Smooth muscle cell (in vitro differentiated cells): ENCODE measurements around the gene KLHL2. TPM values are rescaled to one million over a fixed set of nuclear protein-coding genes. Genes with fewer than 3 reads are reported as not detected.
"Not testable (repeated sequence)": the region's sequence is repeated elsewhere in the genome, so short reads cannot be mapped to it uniquely, and the experiment has no call there.

Experiments used
- DNase-seq: peaks from one replicate; lab custom pipeline; 2025; ENCODE audit not compliant: unreplicated experiment; lab: John Stamatoyannopoulos, UW
- H2AFZ ChIP-seq: fragments of 200-600 bp; sonication (generic); 2 replicates; pipeline ENCODE4 v1.6.0; 2016; ENCODE audit warnings: antibody characterized with exemption, low read depth, mild to moderate bottlenecking
- H3F3A ChIP-seq: fragments of 200-600 bp; sonication (generic); 2 replicates; pipeline ENCODE4 v1.6.0; 2017; ENCODE audit warnings: antibody characterized with exemption, low read depth
- H3K27ac ChIP-seq: fragments of 200-600 bp; sonication (generic); 2 replicates; pipeline ENCODE4 v1.5.1; 2016; ENCODE audit warnings: low read depth, mild to moderate bottlenecking
- H3K27me3 ChIP-seq: fragments of 200-600 bp; sonication (generic); 2 replicates; pipeline ENCODE4 v1.6.1; 2016; ENCODE audit warnings: low read depth, mild to moderate bottlenecking
- H3K36me3 ChIP-seq: fragments of 200-600 bp; sonication (generic); 2 replicates; pipeline ENCODE4 v1.5.1; 2016; ENCODE audit warnings: low read depth
- H3K4me1 ChIP-seq: fragments of 200-600 bp; sonication (generic); 2 replicates; pipeline ENCODE4 v1.5.1; 2016; ENCODE audit warnings: low read depth
- H3K4me2 ChIP-seq: fragments of 200-600 bp; sonication (generic); 2 replicates; pipeline ENCODE4 v1.6.0; 2016; ENCODE audit warnings: mild to moderate bottlenecking
- H3K4me3 ChIP-seq: fragments of 200-600 bp; sonication (generic); 2 replicates; pipeline ENCODE4 v1.5.1; 2016; ENCODE audit warnings: mild to moderate bottlenecking
- H3K79me2 ChIP-seq: fragments of 200-600 bp; sonication (generic); 2 replicates; pipeline ENCODE4 v1.6.0; 2016; ENCODE audit warnings: low read depth, mild to moderate bottlenecking
- H3K9ac ChIP-seq: fragments of 200-600 bp; sonication (generic); 2 replicates; pipeline ENCODE4 v1.6.0; 2016; ENCODE audit warnings: low read depth
- H3K9me3 ChIP-seq: fragments of 200-600 bp; sonication (generic); replicated peaks from 2 replicates; pipeline ENCODE4 v1.5.1; 2016; ENCODE audit warnings: low read depth
- H4K20me1 ChIP-seq: fragments of 200-600 bp; sonication (generic); 2 replicates; pipeline ENCODE4 v1.6.0; 2016; ENCODE audit warnings: low read depth
- CTCF ChIP-seq: fragments of 200-600 bp; sonication (generic); IDR thresholded peaks from 2 replicates; pipeline ENCODE4 v1.5.1; 2017; ENCODE audit warnings: borderline replicate concordance, mild to moderate bottlenecking, antibody characterized with exemption; ENCODE audit not compliant: insufficient read depth, poor library complexity, severe bottlenecking
- whole genome bisulfite sequencing: methylation state at CpG from one replicate; pipeline ENCODE4 v1.1.7; 2016; ENCODE audit warnings: low lambda C conversion rate; 5-methylcytosine and 5-hydroxymethylcytosine counted together
- polyA plus RNA-seq: library from polyadenylated mRNA; unstranded; fragments of >200 nt; fragmentation: Nextera tagmentation; extraction: Ambion mirVana; gene quantifications from 2 replicates; pipeline ENCODE4 v1.2.1, GENCODE V29; 2016
- total RNA-seq: library from RNA; depleted of rRNA; stranded (reverse); fragments of >200 nt; gene quantifications from 2 replicates; pipeline ENCODE4 v1.2.3, GENCODE V29; 2014

Gene KLHL2
- total and polyA plus RNA-seq, 2 experiments from 2014 or later: 2.6 to 18.6 TPM

DNA sequence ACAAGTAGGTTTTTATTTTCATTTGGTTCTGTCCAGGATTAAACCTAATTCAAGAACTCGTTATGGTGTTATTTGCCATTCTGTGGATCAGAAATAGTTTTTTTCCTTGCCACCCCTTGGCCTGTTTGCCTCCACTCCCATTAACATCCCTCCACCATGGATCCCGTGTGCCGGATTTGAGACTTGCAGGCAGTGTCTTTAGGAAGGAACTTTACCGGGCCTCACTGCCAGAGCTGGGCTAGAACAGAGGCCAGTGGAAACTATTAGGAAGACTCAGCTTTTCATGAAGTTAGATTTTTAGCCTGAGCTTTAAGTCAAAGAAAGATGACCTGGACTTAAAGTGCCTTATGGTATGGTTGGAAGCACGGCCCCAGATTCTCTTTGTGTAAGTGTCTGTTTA is 2.4 kb downstream of the KLHL2 start:
- no peak overlapping the region for H3K27ac ChIP-seq
- H3K4me3 ChIP-seq: no peak overlapping the region
- TF ChIP-seq CTCF: no peak
- no peaks in the 10 kb centered on the region for H4K20me1 ChIP-seq
- no peak overlapping the region for H3K9ac ChIP-seq
- H2AFZ ChIP-seq: no peak overlapping the region
- peaks cover 11% of the 10 kb centered on the region for H3K4me1 ChIP-seq
- 91% methylated on average over 5 of the region's 5 CpGs for whole genome bisulfite sequencing
- H3K27me3 ChIP-seq: no peaks in the 10 kb centered on the region
- no peak overlapping the region for H3K4me2 ChIP-seq
- H3K36me3 ChIP-seq: no peaks in the 10 kb centered on the region
- H3K9me3 ChIP-seq: no peaks in the 10 kb centered on the region
- no peaks in the 10 kb centered on the region for H3F3A ChIP-seq
- H3K79me2 ChIP-seq: peaks cover 10% of the 10 kb centered on the region
- no peak for DNase-seq

DNA sequence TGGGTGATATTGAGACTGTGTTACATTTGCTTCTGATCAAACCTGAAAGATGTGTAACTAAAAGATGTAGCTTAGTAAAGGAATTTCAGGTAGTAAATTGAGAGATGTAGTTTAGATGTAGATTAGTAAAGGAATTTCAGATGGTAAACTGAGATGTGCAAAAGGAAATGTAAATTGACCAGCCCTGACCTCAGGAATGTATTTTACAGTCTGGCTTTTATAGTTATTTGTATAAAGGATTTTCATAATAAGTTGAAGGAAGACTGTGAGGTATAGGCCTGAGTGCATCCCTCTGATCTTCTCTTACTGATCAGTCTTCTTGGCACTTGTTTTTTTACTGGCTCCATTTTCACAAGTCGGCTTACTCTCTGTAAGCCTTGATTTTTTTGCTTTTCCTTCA is 3.2 kb downstream of the KLHL2 start:
- H3K79me2 ChIP-seq: peaks cover 10% of the 10 kb centered on the region
- no peaks in the 10 kb centered on the region for H3K9me3 ChIP-seq
- H3K4me3 ChIP-seq: no peak overlapping the region
- 92% methylated on average over 1 of the region's 1 CpG for WGBS
- H3K36me3 ChIP-seq: no peaks in the 10 kb centered on the region
- no peak overlapping the region for H2AFZ ChIP-seq
- no peak overlapping the region for H3K27ac ChIP-seq
- TF ChIP-seq CTCF: no peak
- H3K27me3 ChIP-seq: no peaks in the 10 kb centered on the region
- no peak overlapping the region for H3K9ac ChIP-seq
- H3K4me1 ChIP-seq: peaks cover 12% of the 10 kb centered on the region
- H3K4me2 ChIP-seq: no peak overlapping the region
- peaks cover under 1% of the 10 kb centered on the region for H4K20me1 ChIP-seq
- no peaks in the 10 kb centered on the region for H3F3A ChIP-seq
- DNase-seq: no peak

- not testable (repeated sequence) for H3K9ac ChIP-seq, H3K4me2 ChIP-seq
These were observed 5.3 kb downstream of the KLHL2 start for GRCh38 chr4:165212647-165213046.

DNA sequence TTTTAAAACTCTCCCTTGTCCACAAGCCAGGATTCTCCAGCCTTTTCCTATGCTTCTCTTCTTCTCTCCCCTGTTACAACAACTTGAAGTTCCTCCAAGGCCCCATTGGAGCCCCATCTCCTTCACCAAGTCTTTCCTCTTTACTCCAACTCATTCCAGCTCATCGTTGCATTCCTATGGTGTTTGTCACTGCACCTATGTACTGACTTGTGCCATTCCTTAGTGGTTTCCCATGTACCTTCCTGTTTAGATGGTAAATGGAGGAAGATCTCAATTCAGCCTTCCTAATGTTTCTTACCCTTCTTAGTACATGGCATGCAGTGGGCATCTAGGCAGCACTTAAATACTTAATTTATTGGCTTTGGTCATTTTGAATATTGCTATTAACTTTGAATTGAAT is 6.0 kb downstream of the KLHL2 start:
- H3K4me1 ChIP-seq, H4K20me1 ChIP-seq, H3F3A ChIP-seq, H2AFZ ChIP-seq, H3K9ac ChIP-seq, DNase-seq, H3K27me3 ChIP-seq, H3K36me3 ChIP-seq, H3K4me3 ChIP-seq, H3K79me2 ChIP-seq, H3K4me2 ChIP-seq, H3K9me3 ChIP-seq, H3K27ac ChIP-seq: not testable (repeated sequence)
- 92% methylated on average over 1 of the region's 1 CpG for WGBS

More at GRCh38 chr4:165212647-165213046, 5.3 kb downstream of the KLHL2 start:
- H3K9me3 ChIP-seq, H4K20me1 ChIP-seq, H3K4me1 ChIP-seq, H3K79me2 ChIP-seq, H3F3A ChIP-seq, H3K4me3 ChIP-seq, DNase-seq, H3K36me3 ChIP-seq, H3K27ac ChIP-seq, H2AFZ ChIP-seq, H3K27me3 ChIP-seq: not testable (repeated sequence)
- 86% methylated on average over 2 of the region's 2 CpGs for WGBS

GRCh38 chr4:165213991-165214709 is 6.8 kb downstream of the KLHL2 start:
- not testable (repeated sequence) for H3K27me3 ChIP-seq, H3K4me1 ChIP-seq, H2AFZ ChIP-seq, H4K20me1 ChIP-seq, H3K36me3 ChIP-seq, H3K4me3 ChIP-seq, H3F3A ChIP-seq, H3K79me2 ChIP-seq, H3K4me2 ChIP-seq, H3K9me3 ChIP-seq, H3K9ac ChIP-seq, H3K27ac ChIP-seq, DNase-seq
- 81% methylated on average over 6 of the region's 6 CpGs for WGBS

DNA sequence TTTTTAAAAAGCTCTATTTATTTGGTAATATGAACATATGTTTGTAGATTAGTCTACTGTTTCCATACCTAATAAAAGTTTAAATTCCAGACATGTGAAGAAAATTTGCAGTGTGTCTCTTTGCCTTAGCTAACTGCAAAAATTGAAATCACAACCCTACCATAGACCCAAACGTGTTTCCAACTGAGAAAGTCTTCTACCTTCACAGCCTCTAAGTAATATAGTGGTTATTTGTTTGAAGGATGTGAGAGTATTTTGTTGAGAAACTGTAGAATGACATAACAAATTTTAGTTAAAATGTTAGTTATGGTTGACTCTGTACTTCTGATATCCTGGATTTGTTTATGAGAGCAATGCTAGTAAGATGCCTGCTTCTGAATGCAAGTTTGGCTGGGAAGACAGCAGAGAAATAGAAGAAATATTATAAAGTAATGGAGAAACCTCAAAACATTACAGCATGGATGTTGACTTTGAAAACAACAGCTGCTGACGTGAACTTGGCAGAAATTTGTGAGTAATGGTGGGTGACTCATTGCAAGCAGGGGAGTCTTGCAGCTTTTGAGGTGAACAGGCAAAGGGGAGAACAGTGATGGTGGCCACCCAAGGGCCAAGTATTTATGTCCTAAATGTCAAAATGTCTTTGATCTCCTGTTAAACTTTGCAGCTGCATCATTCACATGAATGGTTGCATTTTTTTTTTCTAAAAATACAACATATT is 7.8 kb downstream of the KLHL2 start:
- H3K4me2 ChIP-seq, H4K20me1 ChIP-seq, H3K79me2 ChIP-seq, DNase-seq, H3K4me1 ChIP-seq, H3K27me3 ChIP-seq, H3K9ac ChIP-seq, H3F3A ChIP-seq, H3K4me3 ChIP-seq, H3K9me3 ChIP-seq, H3K36me3 ChIP-seq, H2AFZ ChIP-seq: not testable (repeated sequence)
- WGBS: 46% methylated on average over 2 of the region's 2 CpGs
- H3K27ac ChIP-seq: peak overlapping the region; percentile 0
